Right lobe of liver (tissue), 4 donors: Measurements from ENCODE around the gene ERC1.

Experiments used
- POLR2A ChIP-seq: fragments of 450-650 bp; IDR thresholded peaks from one replicate; pipeline ENCODE4 v1.6.1; 2017; ENCODE audit warnings: antibody characterized with exemption, mild to moderate bottlenecking
- TF ChIP-seq, protein P1 (sequence below), 4 donors: fragments of 200-600 bp in 3 of 4; fragments of 450-650 bp in 1 of 4; IDR thresholded peaks; one replicate each; pipeline versions ENCODE4 v1.5.1 to v1.8.0; 2016 to 2022; ENCODE audit warnings: antibody characterized with exemption in 4 of 4, mild to moderate bottlenecking in 2 of 4
- donor health status: DM: no; HTN: no; CAD: no.
- donor health status: DM: no; HTN: no; CAD: no.
- donor health status: DM: no; HTN: yes; CAD: no.

DNA sequence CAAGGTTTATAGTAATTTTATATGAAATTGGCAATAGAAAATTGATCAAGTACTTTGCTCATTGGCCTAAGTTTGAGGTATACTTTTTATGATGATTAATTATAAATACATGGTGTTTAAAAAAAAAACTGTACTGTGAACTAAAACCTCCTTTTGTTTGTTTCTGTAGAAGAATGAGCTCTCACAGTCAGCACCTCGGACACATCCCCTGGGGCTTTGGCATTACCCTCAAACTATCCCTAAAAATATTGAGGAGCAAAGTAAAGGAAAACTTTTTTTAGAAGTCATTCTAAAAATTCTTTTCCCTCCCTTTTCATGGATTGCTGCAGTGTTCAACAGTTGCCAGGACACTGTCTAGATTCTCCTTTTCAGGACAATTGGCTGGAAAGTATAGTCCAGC is 419.8 kb downstream of the ERC1 start:
- TF ChIP-seq, protein P1, sequence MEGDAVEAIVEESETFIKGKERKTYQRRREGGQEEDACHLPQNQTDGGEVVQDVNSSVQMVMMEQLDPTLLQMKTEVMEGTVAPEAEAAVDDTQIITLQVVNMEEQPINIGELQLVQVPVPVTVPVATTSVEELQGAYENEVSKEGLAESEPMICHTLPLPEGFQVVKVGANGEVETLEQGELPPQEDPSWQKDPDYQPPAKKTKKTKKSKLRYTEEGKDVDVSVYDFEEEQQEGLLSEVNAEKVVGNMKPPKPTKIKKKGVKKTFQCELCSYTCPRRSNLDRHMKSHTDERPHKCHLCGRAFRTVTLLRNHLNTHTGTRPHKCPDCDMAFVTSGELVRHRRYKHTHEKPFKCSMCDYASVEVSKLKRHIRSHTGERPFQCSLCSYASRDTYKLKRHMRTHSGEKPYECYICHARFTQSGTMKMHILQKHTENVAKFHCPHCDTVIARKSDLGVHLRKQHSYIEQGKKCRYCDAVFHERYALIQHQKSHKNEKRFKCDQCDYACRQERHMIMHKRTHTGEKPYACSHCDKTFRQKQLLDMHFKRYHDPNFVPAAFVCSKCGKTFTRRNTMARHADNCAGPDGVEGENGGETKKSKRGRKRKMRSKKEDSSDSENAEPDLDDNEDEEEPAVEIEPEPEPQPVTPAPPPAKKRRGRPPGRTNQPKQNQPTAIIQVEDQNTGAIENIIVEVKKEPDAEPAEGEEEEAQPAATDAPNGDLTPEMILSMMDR (IDR thresholded peaks at IDR 0.05), result no peak
- TF ChIP-seq POLR2A, result no peak
